HuH-7 (cell line): ENCODE data around the gene SPIB.

ENCODE experiments used
- DNase-seq: peaks from one replicate; pipeline ENCODE4 v3.0.0; 2011; ENCODE audit warnings: low spot score

SPIB gene

GRCh38 chr19:50419022-50419579 is 363 bp downstream of the SPIB start:
- DNase-seq = no peak

- DNase-seq = no peak
Observed at GRCh38 chr19:50419580-50420035, 870 bp downstream of the SPIB start.

GRCh38 chr19:50420127-50420526 is 1.4 kb downstream of the SPIB start:
- no peak for DNase-seq

- no peak for DNase-seq
Observed at GRCh38 chr19:50420808-50421207, 2.1 kb downstream of the SPIB start.

- DNase-seq = no peak
Observed at GRCh38 chr19:50422397-50423278, 3.9 kb downstream of the SPIB start.

GRCh38 chr19:50423279-50424113 is 4.8 kb downstream of the SPIB start:
- no peak for DNase-seq

- no peak for DNase-seq
Observed at GRCh38 chr19:50425581-50425980, 6.8 kb downstream of the SPIB start.

GRCh38 chr19:50427318-50427925 is 8.7 kb downstream of the SPIB start:
- no peak for DNase-seq

GRCh38 chr19:50427997-50428425 is 9.3 kb downstream of the SPIB start:
- no peak for DNase-seq

GRCh38 chr19:50428772-50429463 is 10.2 kb downstream of the SPIB start:
- DNase-seq = no peak

GRCh38 chr19:50430888-50431342 is 12.2 kb downstream of the SPIB start:
- DNase-seq = no peak

GRCh38 chr19:50431343-50432220 is 12.8 kb downstream of the SPIB start:
- peak; percentile 96 for DNase-seq

GRCh38 chr19:50432221-50433028 is 13.7 kb downstream of the SPIB start, which contains the start of gene MYBPC2:
MYBPC2 (plus strand) TSS chr19:50432892; CDS start chr19:50432954, 62 bp downstream.
- DNase-seq = no peak

GRCh38 chr19:50433201-50434180 is 14.8 kb downstream of the SPIB start:
- DNase-seq = no peak

- no peak for DNase-seq
Observed at GRCh38 chr19:50434525-50434924, 15.8 kb downstream of the SPIB start.

- DNase-seq = no peak
Observed at GRCh38 chr19:50435221-50435620, 16.5 kb downstream of the SPIB start.

- DNase-seq = no peak
Observed at GRCh38 chr19:50435627-50436026, 16.9 kb downstream of the SPIB start.

GRCh38 chr19:50437862-50438449 is 19.2 kb downstream of the SPIB start:
- no peak for DNase-seq
